ENCODE data around the gene FYCO1.

DNA sequence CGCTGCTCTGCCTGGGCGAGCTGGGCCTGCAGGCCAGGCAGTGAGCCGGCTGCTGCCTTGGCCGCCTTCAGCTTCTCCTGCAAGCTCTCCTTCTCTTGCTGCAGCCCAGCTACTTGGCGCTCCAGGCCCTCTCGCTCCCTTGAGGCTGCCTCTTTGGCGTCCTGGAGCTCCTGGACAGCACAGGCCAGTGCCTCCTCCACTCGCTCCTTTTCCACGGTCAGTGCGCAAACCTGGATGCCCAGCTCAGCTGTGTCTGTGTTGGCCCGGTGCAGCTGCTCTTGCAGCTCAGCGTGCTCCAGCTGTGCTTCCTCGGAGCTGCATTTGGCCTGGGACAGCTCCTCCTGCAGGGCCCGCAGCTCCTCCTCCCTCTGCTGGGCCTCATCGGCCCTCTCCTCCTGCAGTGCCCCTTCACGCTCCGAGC is 29.2 kb downstream of the FYCO1 start:
- TF ChIP-seq SIN3A (IDR thresholded peaks at IDR 0.05; ENCODE audit: low read depth, low read length), result no peak
- TF ChIP-seq SREBF2 (IDR thresholded peaks at IDR 0.05; ENCODE audit: low read length), result no peak
- TF ChIP-seq NFYA (IDR thresholded peaks at IDR 0.05; ENCODE audit: borderline replicate concordance, low read depth, low read length), result no peak
- no peak for TF ChIP-seq EZH2 (IDR thresholded peaks at IDR 0.05; ENCODE audit: borderline replicate concordance, control insufficient read depth, low read depth, low read length)
- no peak for TF ChIP-seq CHD1 (IDR thresholded peaks at IDR 0.05; ENCODE audit: low read depth, low read length)
- TF ChIP-seq, protein P1, sequence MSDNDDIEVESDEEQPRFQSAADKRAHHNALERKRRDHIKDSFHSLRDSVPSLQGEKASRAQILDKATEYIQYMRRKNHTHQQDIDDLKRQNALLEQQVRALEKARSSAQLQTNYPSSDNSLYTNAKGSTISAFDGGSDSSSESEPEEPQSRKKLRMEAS (IDR thresholded peaks at IDR 0.05; ENCODE audit: low read depth, low read length), result no peak
- TF ChIP-seq, protein P2, sequence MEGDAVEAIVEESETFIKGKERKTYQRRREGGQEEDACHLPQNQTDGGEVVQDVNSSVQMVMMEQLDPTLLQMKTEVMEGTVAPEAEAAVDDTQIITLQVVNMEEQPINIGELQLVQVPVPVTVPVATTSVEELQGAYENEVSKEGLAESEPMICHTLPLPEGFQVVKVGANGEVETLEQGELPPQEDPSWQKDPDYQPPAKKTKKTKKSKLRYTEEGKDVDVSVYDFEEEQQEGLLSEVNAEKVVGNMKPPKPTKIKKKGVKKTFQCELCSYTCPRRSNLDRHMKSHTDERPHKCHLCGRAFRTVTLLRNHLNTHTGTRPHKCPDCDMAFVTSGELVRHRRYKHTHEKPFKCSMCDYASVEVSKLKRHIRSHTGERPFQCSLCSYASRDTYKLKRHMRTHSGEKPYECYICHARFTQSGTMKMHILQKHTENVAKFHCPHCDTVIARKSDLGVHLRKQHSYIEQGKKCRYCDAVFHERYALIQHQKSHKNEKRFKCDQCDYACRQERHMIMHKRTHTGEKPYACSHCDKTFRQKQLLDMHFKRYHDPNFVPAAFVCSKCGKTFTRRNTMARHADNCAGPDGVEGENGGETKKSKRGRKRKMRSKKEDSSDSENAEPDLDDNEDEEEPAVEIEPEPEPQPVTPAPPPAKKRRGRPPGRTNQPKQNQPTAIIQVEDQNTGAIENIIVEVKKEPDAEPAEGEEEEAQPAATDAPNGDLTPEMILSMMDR (IDR thresholded peaks at IDR 0.05 in 2 of 3, conservative IDR thresholded peaks at IDR 0.05 in 1 of 3; ENCODE audit: control insufficient read depth in 2 of 3, extremely low read depth in 1 of 3, insufficient read depth in 1 of 3, low read depth in 3 of 3, low read length in 3 of 3), result no peak
- 0 out of 2 replicates have a peak, but pooled peaks have one; percentile 7 for TF ChIP-seq POLR2A (IDR thresholded peaks at IDR 0.05; ENCODE audit: low read depth, low read length)

Measured in GM12878 (cell line).